HepG2 (cell line): ENCODE measurements around the gene CEBPB. TPM values are rescaled to one million over a fixed set of nuclear protein-coding genes. Genes with fewer than 3 reads are reported as not detected.

Source experiments
- AGO1 ChIP-seq: fragments of 200-400 bp; formaldehyde crosslinking; IDR thresholded peaks from 2 replicates; pipeline ENCODE4 v1.6.1; 2017; ENCODE audit warnings: mild to moderate bottlenecking, low read depth, low read length, moderate library complexity; ENCODE audit not compliant: poor library complexity, severe bottlenecking
- BRD4 ChIP-seq: sonication (generic); formaldehyde crosslinking; IDR thresholded peaks from 2 replicates; pipeline ENCODE4 v1.4.0; 2020; ENCODE audit warnings: missing genetic modification reagents
- ELF3 ChIP-seq: IDR thresholded peaks from 2 replicates; pipeline ENCODE4 v1.6.1; 2016; ENCODE audit warnings: missing genetic modification reagents, missing compliant biosample characterization
- HHEX ChIP-seq: IDR thresholded peaks from 2 replicates; pipeline ENCODE4 v1.6.1; 2016; ENCODE audit warnings: control low read depth
- KDM5A ChIP-seq: fragments of 200-600 bp; sonication (generic); IDR thresholded peaks from 2 replicates; pipeline ENCODE4 v1.7.0; 2018; ENCODE audit warnings: antibody characterized with exemption, mild to moderate bottlenecking, low read length, borderline replicate concordance
- MBNL3 ChIP-seq: fragments of 250-450 bp; sonication (Bioruptor Pico); conservative IDR thresholded peaks from 2 replicates; pipeline ENCODE4 v1.8.0; 2022; ENCODE audit warnings: mild to moderate bottlenecking, inconsistent platforms
- PRMT3 ChIP-seq: sonication (generic); formaldehyde crosslinking; IDR thresholded peaks from 2 replicates; pipeline ENCODE4 v1.8.1; 2022; ENCODE audit warnings: low read depth, mild to moderate bottlenecking, moderate library complexity, missing genetic modification reagents, borderline replicate concordance
- SRSF1 ChIP-seq: fragments of 200-400 bp; formaldehyde crosslinking; optimal IDR thresholded peaks from 2 replicates; pipeline ENCODE3; 2017; ENCODE audit warnings: mild to moderate bottlenecking, low read depth, low read length, moderate library complexity
- TMF1 ChIP-seq: sonication (generic); formaldehyde crosslinking; IDR thresholded peaks from 2 replicates; pipeline ENCODE4 v1.8.1; 2022; ENCODE audit warnings: low read depth, missing genetic modification reagents
- ZBTB3 ChIP-seq: sonication (generic); formaldehyde crosslinking; IDR thresholded peaks from 2 replicates; pipeline ENCODE4 v1.4.0; 2020; ENCODE audit warnings: low read depth, mild to moderate bottlenecking, moderate library complexity, missing genetic modification reagents, borderline replicate concordance
- ZFP82 ChIP-seq: sonication (generic); formaldehyde crosslinking; IDR thresholded peaks from 2 replicates; pipeline ENCODE4 v1.5.1; 2020; ENCODE audit warnings: mild to moderate bottlenecking, missing genetic modification reagents, borderline replicate concordance
- ZNF883 ChIP-seq: sonication (generic); formaldehyde crosslinking; IDR thresholded peaks from 2 replicates; pipeline ENCODE4 v1.5.1; 2020; ENCODE audit warnings: mild to moderate bottlenecking, missing genetic modification reagents; ENCODE audit errors: not compliant biosample characterization
- polyA plus RNA-seq, 8 experiments: library from polyadenylated mRNA; depleted of rRNA in 3 of 8; stranded (reverse) in 7 of 8; unstranded in 1 of 8; fragments of >200 nt; fragmentation: Illumina TruSeq in 4 of 8; extraction: Trizol in 4 of 8; gene quantifications; 2 replicates each; pipeline versions ENCODE4 v1.2.1 to v1.2.3, GENCODE V29; 2011 to 2016; ENCODE audit warnings: low read depth in 4 of 8, missing spikeins in 1 of 8, mixed read lengths in 1 of 8; ENCODE audit not compliant: insufficient read depth in 1 of 8
- total RNA-seq, 5 experiments: library from RNA; depleted of rRNA; stranded (reverse); fragments of >200 nt; fragmentation: Illumina TruSeq; extraction: Trizol; gene quantifications; 2 replicates each; pipeline ENCODE4 v1.2.3, GENCODE V29; 2016; ENCODE audit warnings: low read depth in 1 of 5
- TF ChIP-seq, protein P1 (sequence below): sonication (generic); formaldehyde crosslinking; conservative IDR thresholded peaks from 2 replicates; pipeline ENCODE4 v1.5.0; 2020; ENCODE audit warnings: missing genetic modification reagents
- TF ChIP-seq, protein P2 (sequence below): sonication (generic); formaldehyde crosslinking; IDR thresholded peaks from 2 replicates; pipeline ENCODE4 v1.5.0; 2020; ENCODE audit warnings: missing genetic modification reagents, mild to moderate bottlenecking, borderline replicate concordance
- TF ChIP-seq, protein P3 (sequence below): sonication (generic); formaldehyde crosslinking; conservative IDR thresholded peaks from 2 replicates; pipeline ENCODE4 v1.4.0; 2020; ENCODE audit warnings: mild to moderate bottlenecking, missing genetic modification reagents, moderate library complexity
- TF ChIP-seq, protein P4 (sequence below): sonication (generic); formaldehyde crosslinking; IDR thresholded peaks from 2 replicates; pipeline ENCODE4 v1.5.1; 2020; ENCODE audit warnings: mild to moderate bottlenecking, moderate library complexity, missing genetic modification reagents

Gene CEBPB
- total and polyA plus RNA-seq, 2 of the 13 experiments (the other 11 are each of a cell fraction or from before 2014, with no cell fraction given) = 18.5 to 28.2 TPM

DNA sequence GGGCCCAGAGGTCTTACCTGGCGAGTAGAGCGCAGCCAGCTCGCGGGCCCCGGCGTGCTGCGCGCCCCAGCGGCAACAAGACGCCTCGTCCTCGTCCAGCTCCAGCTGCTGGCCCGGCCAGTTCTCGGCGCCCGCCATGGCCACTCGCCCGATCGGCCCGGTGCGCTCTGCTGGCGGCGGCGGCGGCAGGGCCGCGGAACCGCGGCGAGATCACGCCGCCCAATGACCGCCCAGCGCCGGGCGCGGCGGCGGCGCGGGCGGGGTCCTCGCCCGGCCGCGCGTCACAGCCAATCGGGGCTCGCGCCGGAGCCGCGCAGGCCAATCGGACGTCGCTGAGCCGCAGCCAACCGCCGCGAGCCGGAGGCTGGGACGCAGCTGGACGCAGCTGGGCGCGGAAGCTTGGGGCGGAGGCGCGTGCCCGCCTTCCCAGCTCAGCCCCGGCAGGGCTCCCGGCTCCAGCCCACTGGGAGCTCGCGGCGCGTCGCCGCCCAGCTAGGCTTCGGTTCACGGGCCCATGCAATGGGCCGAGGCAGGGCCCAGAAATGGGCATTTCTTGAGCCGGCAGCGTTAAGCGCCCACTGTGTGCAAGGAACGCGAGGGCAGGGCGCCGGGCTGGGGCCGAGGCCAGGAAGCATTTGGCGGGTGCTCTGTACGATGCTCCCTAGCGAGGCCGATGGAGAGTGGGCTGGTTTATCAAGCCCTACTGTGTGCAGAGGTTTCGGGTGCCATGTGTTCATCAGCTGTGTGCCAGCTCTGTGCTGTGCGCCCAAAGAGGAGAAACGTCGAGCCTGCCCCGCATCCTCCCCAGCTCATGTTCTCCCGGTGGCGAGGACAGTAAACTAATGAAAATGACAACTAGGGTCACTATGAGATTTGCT is 36.9 kb upstream of the CEBPB start, which contains the start of gene PEDS1 (continued):
- TF ChIP-seq HHEX (no peak), BRD4 (CRISPR knock-in tag) (peak; percentile 66), PRMT3 (CRISPR knock-in tag) (peak; percentile 98), SRSF1 (no peak), AGO1 (peak; percentile 41), ZBTB3 (no peak; the same call in 1 of the 2 replicates), ELF3 (CRISPR knock-in tag) (peak; percentile 67), KDM5A (0 out of 2 replicates have a peak, but pooled peaks have one; percentile 24), MBNL3 (CRISPR knock-in tag) (no peak), ZFP82 (CRISPR knock-in tag) (0 out of 2 replicates have a peak, but pooled peaks have one; percentile 74), ZNF883 (CRISPR knock-in tag) (peak; percentile 99), TMF1 (CRISPR knock-in tag) (peak; percentile 97)
- TF ChIP-seq, protein P1, sequence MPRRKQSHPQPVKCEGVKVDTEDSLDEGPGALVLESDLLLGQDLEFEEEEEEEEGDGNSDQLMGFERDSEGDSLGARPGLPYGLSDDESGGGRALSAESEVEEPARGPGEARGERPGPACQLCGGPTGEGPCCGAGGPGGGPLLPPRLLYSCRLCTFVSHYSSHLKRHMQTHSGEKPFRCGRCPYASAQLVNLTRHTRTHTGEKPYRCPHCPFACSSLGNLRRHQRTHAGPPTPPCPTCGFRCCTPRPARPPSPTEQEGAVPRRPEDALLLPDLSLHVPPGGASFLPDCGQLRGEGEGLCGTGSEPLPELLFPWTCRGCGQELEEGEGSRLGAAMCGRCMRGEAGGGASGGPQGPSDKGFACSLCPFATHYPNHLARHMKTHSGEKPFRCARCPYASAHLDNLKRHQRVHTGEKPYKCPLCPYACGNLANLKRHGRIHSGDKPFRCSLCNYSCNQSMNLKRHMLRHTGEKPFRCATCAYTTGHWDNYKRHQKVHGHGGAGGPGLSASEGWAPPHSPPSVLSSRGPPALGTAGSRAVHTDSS (CRISPR knock-in tag) = peak; percentile 84; the same call in 1 of the 2 replicates
- TF ChIP-seq, protein P2, sequence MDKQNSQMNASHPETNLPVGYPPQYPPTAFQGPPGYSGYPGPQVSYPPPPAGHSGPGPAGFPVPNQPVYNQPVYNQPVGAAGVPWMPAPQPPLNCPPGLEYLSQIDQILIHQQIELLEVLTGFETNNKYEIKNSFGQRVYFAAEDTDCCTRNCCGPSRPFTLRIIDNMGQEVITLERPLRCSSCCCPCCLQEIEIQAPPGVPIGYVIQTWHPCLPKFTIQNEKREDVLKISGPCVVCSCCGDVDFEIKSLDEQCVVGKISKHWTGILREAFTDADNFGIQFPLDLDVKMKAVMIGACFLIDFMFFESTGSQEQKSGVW (CRISPR knock-in tag) = peak; percentile 90; the same call in 1 of the 2 replicates
- TF ChIP-seq, protein P3, sequence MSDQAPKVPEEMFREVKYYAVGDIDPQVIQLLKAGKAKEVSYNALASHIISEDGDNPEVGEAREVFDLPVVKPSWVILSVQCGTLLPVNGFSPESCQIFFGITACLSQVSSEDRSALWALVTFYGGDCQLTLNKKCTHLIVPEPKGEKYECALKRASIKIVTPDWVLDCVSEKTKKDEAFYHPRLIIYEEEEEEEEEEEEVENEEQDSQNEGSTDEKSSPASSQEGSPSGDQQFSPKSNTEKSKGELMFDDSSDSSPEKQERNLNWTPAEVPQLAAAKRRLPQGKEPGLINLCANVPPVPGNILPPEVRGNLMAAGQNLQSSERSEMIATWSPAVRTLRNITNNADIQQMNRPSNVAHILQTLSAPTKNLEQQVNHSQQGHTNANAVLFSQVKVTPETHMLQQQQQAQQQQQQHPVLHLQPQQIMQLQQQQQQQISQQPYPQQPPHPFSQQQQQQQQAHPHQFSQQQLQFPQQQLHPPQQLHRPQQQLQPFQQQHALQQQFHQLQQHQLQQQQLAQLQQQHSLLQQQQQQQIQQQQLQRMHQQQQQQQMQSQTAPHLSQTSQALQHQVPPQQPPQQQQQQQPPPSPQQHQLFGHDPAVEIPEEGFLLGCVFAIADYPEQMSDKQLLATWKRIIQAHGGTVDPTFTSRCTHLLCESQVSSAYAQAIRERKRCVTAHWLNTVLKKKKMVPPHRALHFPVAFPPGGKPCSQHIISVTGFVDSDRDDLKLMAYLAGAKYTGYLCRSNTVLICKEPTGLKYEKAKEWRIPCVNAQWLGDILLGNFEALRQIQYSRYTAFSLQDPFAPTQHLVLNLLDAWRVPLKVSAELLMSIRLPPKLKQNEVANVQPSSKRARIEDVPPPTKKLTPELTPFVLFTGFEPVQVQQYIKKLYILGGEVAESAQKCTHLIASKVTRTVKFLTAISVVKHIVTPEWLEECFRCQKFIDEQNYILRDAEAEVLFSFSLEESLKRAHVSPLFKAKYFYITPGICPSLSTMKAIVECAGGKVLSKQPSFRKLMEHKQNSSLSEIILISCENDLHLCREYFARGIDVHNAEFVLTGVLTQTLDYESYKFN (CRISPR knock-in tag) = peak; percentile 44; the same call in 1 of the 2 replicates
- TF ChIP-seq, protein P4, sequence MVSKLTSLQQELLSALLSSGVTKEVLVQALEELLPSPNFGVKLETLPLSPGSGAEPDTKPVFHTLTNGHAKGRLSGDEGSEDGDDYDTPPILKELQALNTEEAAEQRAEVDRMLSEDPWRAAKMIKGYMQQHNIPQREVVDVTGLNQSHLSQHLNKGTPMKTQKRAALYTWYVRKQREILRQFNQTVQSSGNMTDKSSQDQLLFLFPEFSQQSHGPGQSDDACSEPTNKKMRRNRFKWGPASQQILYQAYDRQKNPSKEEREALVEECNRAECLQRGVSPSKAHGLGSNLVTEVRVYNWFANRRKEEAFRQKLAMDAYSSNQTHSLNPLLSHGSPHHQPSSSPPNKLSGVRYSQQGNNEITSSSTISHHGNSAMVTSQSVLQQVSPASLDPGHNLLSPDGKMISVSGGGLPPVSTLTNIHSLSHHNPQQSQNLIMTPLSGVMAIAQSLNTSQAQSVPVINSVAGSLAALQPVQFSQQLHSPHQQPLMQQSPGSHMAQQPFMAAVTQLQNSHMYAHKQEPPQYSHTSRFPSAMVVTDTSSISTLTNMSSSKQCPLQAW (CRISPR knock-in tag) = peak; percentile 80
